BE2C (cell line): ENCODE data around the gene BHLHA15.

Experiments
- DNase-seq: peaks from one replicate; pipeline ENCODE4 v3.0.0-alpha.2; 2020
- H3K27me3 ChIP-seq: fragments of 250-450 bp; sonication (Bioruptor Pico); 2 replicates; pipeline ENCODE4 v1.5.1; 2020; ENCODE audit warnings: mild to moderate bottlenecking
- H3K36me3 ChIP-seq: fragments of 250-450 bp; sonication (Bioruptor Pico); 2 replicates; pipeline ENCODE4 v1.5.1; 2020; ENCODE audit warnings: mild to moderate bottlenecking
- H3K4me1 ChIP-seq: fragments of 250-450 bp; sonication (Bioruptor Pico); 2 replicates; pipeline ENCODE4 v1.5.1; 2020
- H3K4me3 ChIP-seq: 2 replicates; pipeline ENCODE4 v1.5.1; 2011; ENCODE audit warnings: low read depth, low read length
- H3K9me3 ChIP-seq: fragments of 250-450 bp; sonication (Bioruptor Pico); 2 replicates; pipeline ENCODE4 v1.5.1; 2020
- CTCF ChIP-seq: IDR thresholded peaks from 2 replicates; pipeline ENCODE4 v1.5.1; 2012; ENCODE audit warnings: mild to moderate bottlenecking, low read depth, low read length

BHLHA15 gene

GRCh38 chr7:98199131-98199530 is 12.1 kb upstream of the BHLHA15 start:
- Histone ChIP-seq H3K36me3 (peaks cover 3% of the 10 kb centered on the region; the same call in 1 of the 2 replicates), H3K27me3 (no peaks in the 10 kb centered on the region), H3K9me3 (no peaks in the 10 kb centered on the region), H3K4me3 (no peak overlapping the region), H3K4me1 (no peaks in the 10 kb centered on the region)
- no peak for TF ChIP-seq CTCF
- DNase-seq: no peak

- Histone ChIP-seq H3K4me1 (no peaks in the 10 kb centered on the region), H3K36me3 (0 out of 2 replicates have a peak, but pooled peaks cover 2% of the 10 kb centered on the region), H3K27me3 (no peaks in the 10 kb centered on the region), H3K4me3 (no peak overlapping the region), H3K9me3 (no peaks in the 10 kb centered on the region)
- no peak for DNase-seq
- no peak for TF ChIP-seq CTCF
Measured at GRCh38 chr7:98200364-98200763, 10.9 kb upstream of the BHLHA15 start.

GRCh38 chr7:98202367-98203195 is 8.7 kb upstream of the BHLHA15 start:
- DNase-seq: no peak
- H3K4me3 ChIP-seq: no peak overlapping the region
- no peaks in the 10 kb centered on the region for H3K4me1 ChIP-seq

GRCh38 chr7:98203261-98203963 is 7.8 kb upstream of the BHLHA15 start:
- Histone ChIP-seq H3K9me3 (no peaks in the 10 kb centered on the region), H3K4me1 (no peaks in the 10 kb centered on the region), H3K27me3 (no peaks in the 10 kb centered on the region), H3K4me3 (no peak overlapping the region), H3K36me3 (peaks cover 3% of the 10 kb centered on the region; the same call in 1 of the 2 replicates)
- no peak for DNase-seq
- TF ChIP-seq CTCF: no peak

More at GRCh38 chr7:98202367-98203195, 8.7 kb upstream of the BHLHA15 start:
- H3K9me3 ChIP-seq: no peaks in the 10 kb centered on the region
- peaks cover 3% of the 10 kb centered on the region; the same call in 1 of the 2 replicates for H3K36me3 ChIP-seq
- no peaks in the 10 kb centered on the region for H3K27me3 ChIP-seq
- TF ChIP-seq CTCF: no peak

GRCh38 chr7:98203964-98204605 is 7.2 kb upstream of the BHLHA15 start:
- Histone ChIP-seq H3K27me3 (no peaks in the 10 kb centered on the region), H3K9me3 (no peaks in the 10 kb centered on the region), H3K4me3 (no peak overlapping the region), H3K36me3 (peaks cover 3% of the 10 kb centered on the region; the same call in 1 of the 2 replicates), H3K4me1 (no peaks in the 10 kb centered on the region)
- no peak for TF ChIP-seq CTCF
- DNase-seq: no peak
